ENCODE measurements around the gene SETD3. TPM values are rescaled to one million over a fixed set of nuclear protein-coding genes. Genes with fewer than 3 reads are reported as not detected.

SETD3 gene
- total RNA-seq, 4 donors from 2014 or later, result 76.3 to 110 (median 96.6) TPM

- no peak for TF ChIP-seq CTCF (IDR thresholded peaks at IDR 0.05; ENCODE audit: low read depth)
Observed at GRCh38 chr14:99519931-99520421, 39.3 kb upstream of the SETD3 start.

GRCh38 chr14:99519347-99519881 is 38.8 kb upstream of the SETD3 start:
- TF ChIP-seq CTCF (IDR thresholded peaks at IDR 0.05; ENCODE audit: low read depth), result no peak

GRCh38 chr14:99518441-99519346 is 38.0 kb upstream of the SETD3 start:
- TF ChIP-seq CTCF (IDR thresholded peaks at IDR 0.05; ENCODE audit: low read depth), result no peak

- no peak for TF ChIP-seq CTCF (IDR thresholded peaks at IDR 0.05; ENCODE audit: low read depth)
Observed at GRCh38 chr14:99517643-99518381, 37.2 kb upstream of the SETD3 start.

GRCh38 chr14:99516871-99517642 is 36.4 kb upstream of the SETD3 start:
- TF ChIP-seq CTCF (IDR thresholded peaks at IDR 0.05; ENCODE audit: low read depth), result no peak

- no peak for TF ChIP-seq CTCF (IDR thresholded peaks at IDR 0.05; ENCODE audit: low read depth)
Observed at GRCh38 chr14:99516156-99516870, 35.7 kb upstream of the SETD3 start.
